Measurements from ENCODE around the gene TBC1D9B.
"Not testable (repeated sequence)": the region's sequence is repeated elsewhere in the genome, so short reads cannot be mapped to it uniquely, and the experiment has no call there.

Gene TBC1D9B

DNA sequence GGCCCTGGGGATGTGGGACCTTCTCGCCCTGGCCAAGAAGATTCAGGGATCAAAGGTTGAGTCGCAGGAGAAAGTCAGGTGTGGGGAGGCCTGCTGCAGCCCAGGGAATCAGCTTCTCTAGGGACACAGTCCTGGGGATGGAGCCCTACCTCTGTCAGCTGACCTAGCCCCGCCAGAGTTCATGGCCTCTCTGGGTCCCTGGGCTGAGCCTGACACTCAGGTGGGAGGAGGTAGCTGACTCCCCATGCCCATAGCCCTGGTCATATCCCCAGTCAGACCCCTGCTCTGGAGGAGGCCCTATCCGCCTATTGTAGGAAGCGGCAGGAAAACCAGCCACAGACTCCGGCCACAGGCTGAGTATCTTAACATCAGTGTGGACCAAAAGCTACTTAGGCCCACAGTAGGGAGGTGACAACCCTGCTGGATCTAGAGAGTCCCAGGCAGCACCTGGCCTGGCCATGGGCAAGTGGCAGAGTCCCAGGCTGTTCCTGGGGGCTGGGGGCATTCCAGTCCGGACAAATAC is 34.0 kb downstream of the TBC1D9B start:
- H3K27ac ChIP-seq: no peak overlapping the region
- no peak for TF ChIP-seq ZFX (IDR thresholded peaks at IDR 0.05)
- TF ChIP-seq, protein P1, sequence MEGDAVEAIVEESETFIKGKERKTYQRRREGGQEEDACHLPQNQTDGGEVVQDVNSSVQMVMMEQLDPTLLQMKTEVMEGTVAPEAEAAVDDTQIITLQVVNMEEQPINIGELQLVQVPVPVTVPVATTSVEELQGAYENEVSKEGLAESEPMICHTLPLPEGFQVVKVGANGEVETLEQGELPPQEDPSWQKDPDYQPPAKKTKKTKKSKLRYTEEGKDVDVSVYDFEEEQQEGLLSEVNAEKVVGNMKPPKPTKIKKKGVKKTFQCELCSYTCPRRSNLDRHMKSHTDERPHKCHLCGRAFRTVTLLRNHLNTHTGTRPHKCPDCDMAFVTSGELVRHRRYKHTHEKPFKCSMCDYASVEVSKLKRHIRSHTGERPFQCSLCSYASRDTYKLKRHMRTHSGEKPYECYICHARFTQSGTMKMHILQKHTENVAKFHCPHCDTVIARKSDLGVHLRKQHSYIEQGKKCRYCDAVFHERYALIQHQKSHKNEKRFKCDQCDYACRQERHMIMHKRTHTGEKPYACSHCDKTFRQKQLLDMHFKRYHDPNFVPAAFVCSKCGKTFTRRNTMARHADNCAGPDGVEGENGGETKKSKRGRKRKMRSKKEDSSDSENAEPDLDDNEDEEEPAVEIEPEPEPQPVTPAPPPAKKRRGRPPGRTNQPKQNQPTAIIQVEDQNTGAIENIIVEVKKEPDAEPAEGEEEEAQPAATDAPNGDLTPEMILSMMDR (conservative IDR thresholded peaks at IDR 0.05): no peak

DNA sequence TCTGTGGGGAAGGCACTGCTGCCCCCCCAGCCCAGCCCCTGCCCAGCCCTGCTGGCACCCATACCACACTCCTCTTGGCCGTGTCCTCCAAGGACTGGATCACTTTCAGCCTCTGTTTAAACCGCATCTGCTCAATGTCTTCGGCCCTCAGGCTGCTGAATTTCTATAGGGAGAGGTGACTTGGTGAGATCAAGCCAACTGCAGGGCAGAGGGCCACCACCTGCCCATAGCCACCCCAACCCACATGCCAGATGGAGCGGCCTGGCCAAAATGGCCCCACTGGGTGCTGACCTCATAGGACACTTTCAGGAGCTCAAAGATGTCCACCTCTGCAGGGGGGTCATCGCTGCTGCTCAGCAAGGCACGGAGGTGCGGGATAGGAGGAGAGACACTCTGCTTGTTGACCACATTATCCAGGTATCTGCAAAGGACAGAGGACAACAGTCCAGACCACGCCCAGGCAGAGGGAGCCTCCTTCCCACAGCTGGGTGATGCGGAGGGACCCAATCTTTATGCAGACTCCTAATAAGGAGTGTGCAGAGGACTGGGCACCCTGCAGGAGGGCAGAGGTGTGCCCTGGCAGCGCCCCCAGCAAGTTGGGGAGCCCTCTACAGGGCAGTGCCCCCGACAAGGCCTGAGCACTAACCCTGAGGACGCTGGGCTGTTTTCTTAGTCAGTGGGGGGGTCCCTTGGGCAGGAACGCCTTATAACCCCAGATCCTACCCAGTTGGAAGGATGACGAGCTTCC is 34.7 kb downstream of the TBC1D9B start:
- TF ChIP-seq, protein P1 (conservative IDR thresholded peaks at IDR 0.05): no peak
- TF ChIP-seq ZFX (IDR thresholded peaks at IDR 0.05): no peak
- no peak overlapping the region for H3K27ac ChIP-seq

- no peak for TF ChIP-seq ZFX (IDR thresholded peaks at IDR 0.05)
- TF ChIP-seq, protein P1 (conservative IDR thresholded peaks at IDR 0.05): no peak
Measured at GRCh38 chr5:179872055-179872827, 35.5 kb downstream of the TBC1D9B start.

GRCh38 chr5:179871533-179871932 is 36.2 kb downstream of the TBC1D9B start:
- H3K27ac ChIP-seq: not testable (repeated sequence)

More at GRCh38 chr5:179872055-179872827, 35.5 kb downstream of the TBC1D9B start:
- H3K27ac ChIP-seq: no peak overlapping the region

- TF ChIP-seq, protein P1 (conservative IDR thresholded peaks at IDR 0.05): no peak
- TF ChIP-seq ZFX (IDR thresholded peaks at IDR 0.05): no peak
- no peak overlapping the region for H3K27ac ChIP-seq
Measured at GRCh38 chr5:179870952-179871351, 36.7 kb downstream of the TBC1D9B start.

GRCh38 chr5:179870403-179870903 is 37.2 kb downstream of the TBC1D9B start:
- no peak overlapping the region for H3K27ac ChIP-seq
- TF ChIP-seq ZFX (IDR thresholded peaks at IDR 0.05): no peak
- TF ChIP-seq, protein P1 (conservative IDR thresholded peaks at IDR 0.05): no peak; the same call in 1 of the 2 replicates

DNA sequence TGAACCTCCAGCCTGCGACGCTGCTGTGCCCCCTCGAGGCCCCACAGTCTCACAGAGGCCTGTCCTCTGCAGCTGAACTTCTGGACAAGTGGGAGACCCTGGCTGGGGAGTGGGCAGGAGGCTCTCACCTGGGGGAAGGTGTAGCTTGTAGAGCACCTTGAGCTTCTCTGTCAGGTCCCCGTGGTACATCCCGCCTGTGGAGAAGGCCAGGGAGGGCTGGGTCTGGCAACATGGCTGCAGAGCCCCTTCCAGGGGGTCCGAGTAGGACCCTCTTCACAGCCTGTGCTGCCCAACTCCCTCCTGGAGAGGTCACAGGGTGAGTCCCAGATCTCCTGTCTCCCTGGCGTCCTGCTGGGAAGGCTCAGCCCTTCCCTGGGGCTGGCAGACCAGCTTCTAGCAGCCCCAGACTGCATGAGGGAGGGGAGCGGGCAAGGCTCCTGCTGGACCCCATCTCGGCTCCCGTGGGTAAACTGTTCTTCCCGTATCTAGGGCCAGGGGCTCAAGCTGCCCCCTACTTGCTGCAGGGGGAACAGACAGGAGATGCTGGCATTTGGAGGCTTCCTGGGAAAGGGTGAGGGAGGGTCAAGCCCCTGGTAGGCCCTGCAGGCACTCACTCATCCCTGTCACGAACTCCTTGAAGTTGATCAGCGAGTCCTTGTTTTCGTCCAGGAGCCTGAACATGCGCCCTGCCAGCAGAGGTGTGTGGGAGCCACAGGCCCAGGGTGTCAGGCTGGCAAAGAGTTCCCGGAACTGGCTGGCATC is 37.9 kb downstream of the TBC1D9B start:
- no peak overlapping the region for H3K27ac ChIP-seq
- TF ChIP-seq, protein P1 (conservative IDR thresholded peaks at IDR 0.05): no peak
- no peak for TF ChIP-seq ZFX (IDR thresholded peaks at IDR 0.05)

Measured in C4-2B (cell line).